ENCODE data around the gene NUBPL. TPM values are rescaled to one million over a fixed set of nuclear protein-coding genes. Genes with fewer than 3 reads are reported as not detected.

Gene NUBPL
- polyA plus RNA-seq, 1 donor (not counting 4 experiments of a cell fraction or from before 2014, with no cell fraction given), result 18.8 TPM

DNA sequence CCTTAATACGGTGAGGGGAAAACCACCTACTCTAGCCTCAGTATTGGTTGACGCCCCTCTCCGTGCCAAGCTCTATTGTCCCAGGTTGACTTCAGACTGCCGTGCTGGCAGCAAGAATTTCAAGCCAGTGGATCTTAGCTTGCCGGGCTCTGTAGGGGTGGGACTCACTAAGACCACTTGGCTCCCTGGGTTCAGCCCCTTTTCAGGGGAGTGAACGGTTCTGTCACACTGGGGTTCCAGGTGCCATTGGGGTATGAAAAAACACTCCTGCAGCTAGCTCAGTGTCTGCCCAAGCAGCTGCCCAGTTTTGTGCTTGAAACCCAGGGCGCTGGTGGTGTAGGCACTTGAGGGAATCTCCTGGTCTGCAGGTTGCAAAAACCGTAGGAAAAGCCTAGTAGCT lies 107.1 kb downstream of the NUBPL start:
- no peak overlapping the region for H2AFZ ChIP-seq (ENCODE audit: control insufficient read depth, low read length)
- no peaks in the 10 kb centered on the region for H3K27me3 ChIP-seq (ENCODE audit: control insufficient read depth, extremely low read depth, insufficient read depth, low read length)
- no peak overlapping the region for H3K9ac ChIP-seq (ENCODE audit: control insufficient read depth, extremely low read depth, insufficient read depth, low read length)
- H3K9me1 ChIP-seq (ENCODE audit: control insufficient read depth, extremely low read depth, insufficient read depth, low read length), result no peaks in the 10 kb centered on the region
- dilution Hi-C loops (cut with MboI; ENCODE audit: extremely low pct_ligation_motif_present, low sequenced_read_pairs), result no loop called here
- FAIRE-seq (no peak), DNase-seq (ENCODE audit: low read depth, low spot score) (no peak)
- no peak overlapping the region for H3K4me2 ChIP-seq (ENCODE audit: control insufficient read depth, extremely low read depth, insufficient read depth, low read depth, low read length)
- TF ChIP-seq, protein P1, sequence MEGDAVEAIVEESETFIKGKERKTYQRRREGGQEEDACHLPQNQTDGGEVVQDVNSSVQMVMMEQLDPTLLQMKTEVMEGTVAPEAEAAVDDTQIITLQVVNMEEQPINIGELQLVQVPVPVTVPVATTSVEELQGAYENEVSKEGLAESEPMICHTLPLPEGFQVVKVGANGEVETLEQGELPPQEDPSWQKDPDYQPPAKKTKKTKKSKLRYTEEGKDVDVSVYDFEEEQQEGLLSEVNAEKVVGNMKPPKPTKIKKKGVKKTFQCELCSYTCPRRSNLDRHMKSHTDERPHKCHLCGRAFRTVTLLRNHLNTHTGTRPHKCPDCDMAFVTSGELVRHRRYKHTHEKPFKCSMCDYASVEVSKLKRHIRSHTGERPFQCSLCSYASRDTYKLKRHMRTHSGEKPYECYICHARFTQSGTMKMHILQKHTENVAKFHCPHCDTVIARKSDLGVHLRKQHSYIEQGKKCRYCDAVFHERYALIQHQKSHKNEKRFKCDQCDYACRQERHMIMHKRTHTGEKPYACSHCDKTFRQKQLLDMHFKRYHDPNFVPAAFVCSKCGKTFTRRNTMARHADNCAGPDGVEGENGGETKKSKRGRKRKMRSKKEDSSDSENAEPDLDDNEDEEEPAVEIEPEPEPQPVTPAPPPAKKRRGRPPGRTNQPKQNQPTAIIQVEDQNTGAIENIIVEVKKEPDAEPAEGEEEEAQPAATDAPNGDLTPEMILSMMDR (optimal IDR thresholded peaks at IDR 0.05 in 1 of 3, IDR thresholded peaks at IDR 0.05 in 1 of 3, conservative IDR thresholded peaks at IDR 0.05 in 1 of 3; ENCODE audit: extremely low read depth in 1 of 3, insufficient read depth in 2 of 3, low read length in 3 of 3), result no peak
- no peak for TF ChIP-seq EZH2 (IDR thresholded peaks at IDR 0.05; ENCODE audit: low read length)
- no peaks in the 10 kb centered on the region for H4K20me1 ChIP-seq (ENCODE audit: control insufficient read depth, extremely low read depth, insufficient read depth, low read length)
- no peak overlapping the region for H3K4me3 ChIP-seq (ENCODE audit: control insufficient read depth in 2 of 3, extremely low read depth in 1 of 3, insufficient read depth in 2 of 3, low read depth in 1 of 3, low read length in 3 of 3)
- no peaks in the 10 kb centered on the region for H3K79me2 ChIP-seq (ENCODE audit: control insufficient read depth, insufficient read depth, low read length)
- H3K4me1 ChIP-seq (ENCODE audit: control insufficient read depth, extremely low read depth, insufficient read depth, low read length), result no peaks in the 10 kb centered on the region
- H3K36me3 ChIP-seq (ENCODE audit: control insufficient read depth in 2 of 2, extremely low read depth in 1 of 2, insufficient read depth in 2 of 2, low read length in 2 of 2), result no peaks in the 10 kb centered on the region
- no peak overlapping the region for H3K27ac ChIP-seq (ENCODE audit: control insufficient read depth, insufficient read depth, low read length)
- no peaks in the 10 kb centered on the region for H3K9me3 ChIP-seq (ENCODE audit: control insufficient read depth, low read depth, low read length)

- Histone ChIP-seq H3K9me3 (ENCODE audit: control insufficient read depth, low read depth, low read length) (no peaks in the 10 kb centered on the region), H3K4me3 (ENCODE audit: control insufficient read depth in 2 of 3, extremely low read depth in 1 of 3, insufficient read depth in 2 of 3, low read depth in 1 of 3, low read length in 3 of 3) (no peak overlapping the region), H3K27ac (ENCODE audit: control insufficient read depth, insufficient read depth, low read length) (no peak overlapping the region), H2AFZ (ENCODE audit: control insufficient read depth, low read length) (no peak overlapping the region), H3K9me1 (ENCODE audit: control insufficient read depth, extremely low read depth, insufficient read depth, low read length) (no peaks in the 10 kb centered on the region), H3K36me3 (ENCODE audit: control insufficient read depth in 2 of 2, extremely low read depth in 1 of 2, insufficient read depth in 2 of 2, low read length in 2 of 2) (no peaks in the 10 kb centered on the region), H3K27me3 (ENCODE audit: control insufficient read depth, extremely low read depth, insufficient read depth, low read length) (no peaks in the 10 kb centered on the region), H3K9ac (ENCODE audit: control insufficient read depth, extremely low read depth, insufficient read depth, low read length) (no peak overlapping the region), H4K20me1 (ENCODE audit: control insufficient read depth, extremely low read depth, insufficient read depth, low read length) (no peaks in the 10 kb centered on the region), H3K79me2 (ENCODE audit: control insufficient read depth, insufficient read depth, low read length) (no peaks in the 10 kb centered on the region), H3K4me1 (ENCODE audit: control insufficient read depth, extremely low read depth, insufficient read depth, low read length) (no peaks in the 10 kb centered on the region), H3K4me2 (ENCODE audit: control insufficient read depth, extremely low read depth, insufficient read depth, low read depth, low read length) (no peak overlapping the region)
- TF ChIP-seq EZH2 (IDR thresholded peaks at IDR 0.05; ENCODE audit: low read length), result no peak
- TF ChIP-seq, protein P1 (optimal IDR thresholded peaks at IDR 0.05 in 1 of 3, IDR thresholded peaks at IDR 0.05 in 1 of 3, conservative IDR thresholded peaks at IDR 0.05 in 1 of 3; ENCODE audit: extremely low read depth in 1 of 3, insufficient read depth in 2 of 3, low read length in 3 of 3), result no peak
- DNase-seq (ENCODE audit: low read depth, low spot score), result no peak
- FAIRE-seq, result no peak
- dilution Hi-C loops (cut with MboI; ENCODE audit: extremely low pct_ligation_motif_present, low sequenced_read_pairs), result no loop called here
Measured at GRCh38 chr14:31672709-31673108, 111.5 kb downstream of the NUBPL start.
